Measurements from ENCODE around the gene RFWD3. TPM values are rescaled to one million over a fixed set of nuclear protein-coding genes. Genes with fewer than 3 reads are reported as not detected.
A peak's percentile ranks its signal among the peaks of the same experiment; 100 is the strongest.

The RFWD3 gene
- total RNA-seq, 1 donor from 2014 or later: 29.1 TPM

GRCh38 chr16:74623214-74623838 is 43.4 kb downstream of the RFWD3 start:
- TF ChIP-seq CTCF (conservative IDR thresholded peaks at IDR 0.05; ENCODE audit: low read depth, low read length): peak; percentile 69
- no peak overlapping the region for H3K4me3 ChIP-seq (ENCODE audit: low read depth, low read length)
- DNase-seq (ENCODE audit: low read depth): no peak

- H3K4me3 ChIP-seq (ENCODE audit: low read depth, low read length): no peak overlapping the region
- no peak for TF ChIP-seq CTCF (conservative IDR thresholded peaks at IDR 0.05; ENCODE audit: low read depth, low read length)
- no peak for DNase-seq (ENCODE audit: low read depth)
Observed at GRCh38 chr16:74622005-74622404, 44.7 kb downstream of the RFWD3 start.

GRCh38 chr16:74617206-74617788 is 49.4 kb downstream of the RFWD3 start:
- no peak overlapping the region for H3K4me3 ChIP-seq (ENCODE audit: low read depth, low read length)
- no peak for DNase-seq (ENCODE audit: low read depth)
- no peak for TF ChIP-seq CTCF (conservative IDR thresholded peaks at IDR 0.05; ENCODE audit: low read depth, low read length)

- DNase-seq (ENCODE audit: low read depth): no peak
- no peak overlapping the region for H3K4me3 ChIP-seq (ENCODE audit: low read depth, low read length)
- TF ChIP-seq CTCF (conservative IDR thresholded peaks at IDR 0.05; ENCODE audit: low read depth, low read length): no peak
Observed at GRCh38 chr16:74611721-74612120, 55.0 kb downstream of the RFWD3 start.

- no peak for DNase-seq (ENCODE audit: low read depth)
- no peak for TF ChIP-seq CTCF (conservative IDR thresholded peaks at IDR 0.05; ENCODE audit: low read depth, low read length)
Observed at GRCh38 chr16:74608944-74609343, 57.7 kb downstream of the RFWD3 start.

GRCh38 chr16:74608381-74608780 is 58.3 kb downstream of the RFWD3 start:
- TF ChIP-seq CTCF (conservative IDR thresholded peaks at IDR 0.05; ENCODE audit: low read depth, low read length): no peak
- no peak for DNase-seq (ENCODE audit: low read depth)
- H3K4me3 ChIP-seq (ENCODE audit: low read depth, low read length): no peak overlapping the region

More at GRCh38 chr16:74608944-74609343, 57.7 kb downstream of the RFWD3 start:
- no peak overlapping the region for H3K4me3 ChIP-seq (ENCODE audit: low read depth, low read length)

GRCh38 chr16:74607962-74608356 is 58.7 kb downstream of the RFWD3 start:
- DNase-seq (ENCODE audit: low read depth): no peak
- no peak for TF ChIP-seq CTCF (conservative IDR thresholded peaks at IDR 0.05; ENCODE audit: low read depth, low read length)
- no peak overlapping the region for H3K4me3 ChIP-seq (ENCODE audit: low read depth, low read length)
